ENCODE data around the gene PER1. TPM values are rescaled to one million over a fixed set of nuclear protein-coding genes. Genes with fewer than 3 reads are reported as not detected.

PER1 gene
- total RNA-seq, 2 experiments from 2014 or later: 123 to 129 TPM

- H3K27me3 Mint-ChIP-seq: no peaks in the 10 kb centered on the region
- no peaks in the 10 kb centered on the region for H3K36me3 Mint-ChIP-seq (ENCODE audit: low read depth)
- ATAC-seq (no peak), DNase-seq (no peak)
- intact Hi-C loops (cut with micrococcal nuclease): no loop called here
- ChIA-PET POLR2A (interaction anchor here (0.6 to 1.8 kb wide), 10 partner anchors 8 to 43 kb away, joined by 3 to 5 read pairs (median 4); partner anchors contain the start of genes AURKB and HES7), CTCF (interaction anchor here (0.9 to 2.1 kb wide), 4 partner anchors 8 to 49 kb away, joined by 3 to 7 read pairs (median 4); no protein-coding TSS in a partner anchor)
- H3K4me3 Mint-ChIP-seq: no peak overlapping the region
- no peaks in the 10 kb centered on the region for H3K9me3 Mint-ChIP-seq
- H3K4me1 Mint-ChIP-seq (ENCODE audit: low read depth): peaks cover 24% of the 10 kb centered on the region
- no peak for TF ChIP-seq CTCF (IDR thresholded peaks at IDR 0.05)
- H3K27ac Mint-ChIP-seq: no peak overlapping the region
Measured at GRCh38 chr17:8167526-8167925, 15.3 kb upstream of the PER1 start.

- peak overlapping the region; percentile 21 for H3K27ac Mint-ChIP-seq
- no peaks in the 10 kb centered on the region for H3K27me3 Mint-ChIP-seq
- TF ChIP-seq CTCF (IDR thresholded peaks at IDR 0.05): no peak
- H3K4me3 Mint-ChIP-seq: no peak overlapping the region
- intact Hi-C loops (cut with micrococcal nuclease): no loop called here
- ATAC-seq (no peak), DNase-seq (no peak)
- ChIA-PET POLR2A (interaction anchor here (1.1 to 1.8 kb wide), 2 partner anchors 13 to 15 kb away, joined by 3 to 5 read pairs; no protein-coding TSS in a partner anchor), CTCF (interaction anchor here (1.8 to 2.1 kb wide), 2 partner anchors 19 to 48 kb away, joined by 4 to 7 read pairs; no protein-coding TSS in a partner anchor)
- peaks cover 3% of the 10 kb centered on the region for H3K36me3 Mint-ChIP-seq (ENCODE audit: low read depth)
- H3K9me3 Mint-ChIP-seq: no peaks in the 10 kb centered on the region
- H3K4me1 Mint-ChIP-seq (ENCODE audit: low read depth): peaks cover 24% of the 10 kb centered on the region
Measured at GRCh38 chr17:8166731-8167130, 14.5 kb upstream of the PER1 start.

- peaks cover 21% of the 10 kb centered on the region for H3K36me3 Mint-ChIP-seq (ENCODE audit: low read depth)
- POLR2A ChIA-PET: interaction anchor here (0.8 to 22.8 kb wide), 13 partner anchors 7 to 478 kb away, joined by 3 to 476 read pairs (median 5); partner anchors contain the start of genes HES7 and TMEM107
- ATAC-seq: peak; percentile 9
- no peak for DNase-seq
- intact Hi-C loops (cut with micrococcal nuclease): no loop called here
- H3K9me3 Mint-ChIP-seq: no peaks in the 10 kb centered on the region
- no peaks in the 10 kb centered on the region for H3K27me3 Mint-ChIP-seq
- H3K27ac Mint-ChIP-seq: peak overlapping the region; percentile 99
- CTCF ChIA-PET: interaction anchor here (0.6 to 1.3 kb wide), 4 partner anchors 28 to 82 kb away, joined by 3 to 4 read pairs (median 3); no protein-coding TSS in a partner anchor
- H3K4me1 Mint-ChIP-seq (ENCODE audit: low read depth): peaks cover 43% of the 10 kb centered on the region
- H3K4me3 Mint-ChIP-seq: peak overlapping the region; percentile 77
- no peak for TF ChIP-seq CTCF (IDR thresholded peaks at IDR 0.05)
Measured at GRCh38 chr17:8164815-8165131, 12.6 kb upstream of the PER1 start.

GRCh38 chr17:8163978-8164814 is 12.0 kb upstream of the PER1 start:
- POLR2A ChIA-PET: interaction anchor here (0.7 to 22.8 kb wide), 17 partner anchors 8 to 478 kb away, joined by 3 to 476 read pairs (median 5); partner anchors contain the start of genes AURKB, HES7 and TMEM107
- Mint-ChIP-seq H3K4me1 (ENCODE audit: low read depth) (peaks cover 49% of the 10 kb centered on the region), H3K27me3 (no peaks in the 10 kb centered on the region), H3K4me3 (peak overlapping the region; percentile 77), H3K9me3 (no peaks in the 10 kb centered on the region), H3K36me3 (ENCODE audit: low read depth) (peaks cover 23% of the 10 kb centered on the region), H3K27ac (peak overlapping the region; percentile 99)
- no peak for TF ChIP-seq CTCF (IDR thresholded peaks at IDR 0.05)
- CTCF ChIA-PET: interaction anchor here (0.6 to 1.3 kb wide), 7 partner anchors 9 to 82 kb away, joined by 3 to 4 read pairs (median 3); partner anchors contain the start of gene ALOXE3
- DNase-seq: peak; percentile 88
- intact Hi-C loops (cut with micrococcal nuclease): no loop called here
- peak; percentile 64 for ATAC-seq

All from activated CD8-positive, alpha-beta T cell treated with anti-CD3 and anti-CD28 coated beads for 36 hours (primary cell).